Loucy (cell line): Measurements from ENCODE around the gene TJP2.

ENCODE experiments used
- H2AFZ ChIP-seq: fragments of 200-600 bp; sonication (generic); 2 replicates; pipeline ENCODE4 v1.6.0; 2016; ENCODE audit warnings: antibody characterized with exemption, mild to moderate bottlenecking, low read length, moderate library complexity
- H3F3A ChIP-seq: fragments of 200-600 bp; 2 replicates; pipeline ENCODE4 v1.6.0; 2016; ENCODE audit warnings: antibody characterized with exemption, low read depth, mild to moderate bottlenecking
- H3K27me3 ChIP-seq: fragments of 200-600 bp; sonication (generic); 2 replicates; pipeline ENCODE4 v1.6.1; 2014; ENCODE audit warnings: low read length, mild to moderate bottlenecking; ENCODE audit not compliant: insufficient read depth, poor library complexity, severe bottlenecking
- H3K36me3 ChIP-seq: fragments of 200-600 bp; sonication (generic); 2 replicates; pipeline ENCODE4 v1.6.1; 2016; ENCODE audit warnings: low read length; ENCODE audit not compliant: insufficient read depth
- H3K4me1 ChIP-seq: fragments of 200-600 bp; sonication (generic); 2 replicates; pipeline ENCODE4 v1.5.1; 2014; ENCODE audit warnings: low read length, mild to moderate bottlenecking; ENCODE audit not compliant: insufficient read depth, poor library complexity, severe bottlenecking
- H3K4me2 ChIP-seq: fragments of 200-600 bp; sonication (generic); 2 replicates; pipeline ENCODE4 v1.6.0; 2014; ENCODE audit warnings: antibody characterized with exemption, low read length, low read depth, mild to moderate bottlenecking; ENCODE audit not compliant: poor library complexity, severe bottlenecking
- H3K4me3 ChIP-seq: fragments of 200-600 bp; sonication (generic); 2 replicates; pipeline ENCODE4 v1.5.1; 2014; ENCODE audit warnings: low read length, mild to moderate bottlenecking, mixed read lengths; ENCODE audit not compliant: poor library complexity, severe bottlenecking
- H3K79me2 ChIP-seq: fragments of 200-600 bp; sonication (generic); 2 replicates; pipeline ENCODE4 v1.6.1; 2014; ENCODE audit warnings: low read length; ENCODE audit not compliant: insufficient read depth
- H3K9ac ChIP-seq: fragments of 200-600 bp; sonication (generic); 2 replicates; pipeline ENCODE4 v1.6.0; 2014; ENCODE audit warnings: mild to moderate bottlenecking, low read depth, low read length, moderate library complexity; ENCODE audit not compliant: poor library complexity, severe bottlenecking
- H3K9me2 ChIP-seq: fragments of 200-600 bp; sonication (generic); replicated peaks from 2 replicates; pipeline ENCODE4 v1.6.1; 2016; ENCODE audit warnings: low read depth, low read length, mixed read lengths
- H3K9me3 ChIP-seq: fragments of 200-600 bp; sonication (generic); 2 replicates; pipeline ENCODE4 v1.6.1; 2014; ENCODE audit warnings: mild to moderate bottlenecking, antibody characterized with exemption, low read length, low read depth; ENCODE audit not compliant: insufficient read depth
- H4K20me1 ChIP-seq: fragments of 200-600 bp; sonication (generic); 2 replicates; pipeline ENCODE4 v1.6.0; 2014; ENCODE audit warnings: antibody characterized with exemption, low read length, mild to moderate bottlenecking; ENCODE audit not compliant: insufficient read depth, poor library complexity, severe bottlenecking
- EZH2phosphoT487 ChIP-seq: fragments of 200-600 bp; IDR thresholded peaks from 2 replicates; pipeline ENCODE4 v1.6.1; 2018; ENCODE audit warnings: antibody characterized with exemption, mild to moderate bottlenecking, moderate library complexity, borderline replicate concordance
- TF ChIP-seq, protein P1 (sequence below): fragments of 200-600 bp; sonication (generic); conservative IDR thresholded peaks from 2 replicates; pipeline ENCODE4 v1.5.1; 2014; ENCODE audit warnings: mild to moderate bottlenecking, antibody characterized with exemption, low read length

Gene TJP2

DNA sequence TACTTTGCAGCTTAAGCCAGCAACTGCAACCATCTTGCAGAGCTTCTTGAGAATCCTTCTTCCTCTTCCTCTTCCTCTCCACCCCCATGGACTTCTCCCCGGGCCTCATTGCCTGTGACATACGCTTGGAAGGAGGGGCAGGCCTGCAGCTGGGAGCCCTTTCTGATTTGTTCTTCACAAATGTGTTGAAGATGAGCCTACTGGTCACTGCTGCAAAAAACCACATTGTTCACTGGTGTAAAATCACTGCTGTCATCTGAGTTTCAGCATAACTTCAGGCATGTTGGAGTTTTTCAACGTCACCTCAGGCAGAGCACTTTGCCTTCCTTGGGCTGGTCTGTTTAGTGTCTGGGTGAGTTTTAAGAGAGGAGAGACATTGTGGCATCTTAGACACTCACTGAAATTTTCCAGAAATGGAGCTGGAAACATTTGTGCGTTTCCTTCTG lies 7.9 kb downstream of the TJP2 start:
- no peak for TF ChIP-seq EZH2phosphoT487
- TF ChIP-seq, protein P1, sequence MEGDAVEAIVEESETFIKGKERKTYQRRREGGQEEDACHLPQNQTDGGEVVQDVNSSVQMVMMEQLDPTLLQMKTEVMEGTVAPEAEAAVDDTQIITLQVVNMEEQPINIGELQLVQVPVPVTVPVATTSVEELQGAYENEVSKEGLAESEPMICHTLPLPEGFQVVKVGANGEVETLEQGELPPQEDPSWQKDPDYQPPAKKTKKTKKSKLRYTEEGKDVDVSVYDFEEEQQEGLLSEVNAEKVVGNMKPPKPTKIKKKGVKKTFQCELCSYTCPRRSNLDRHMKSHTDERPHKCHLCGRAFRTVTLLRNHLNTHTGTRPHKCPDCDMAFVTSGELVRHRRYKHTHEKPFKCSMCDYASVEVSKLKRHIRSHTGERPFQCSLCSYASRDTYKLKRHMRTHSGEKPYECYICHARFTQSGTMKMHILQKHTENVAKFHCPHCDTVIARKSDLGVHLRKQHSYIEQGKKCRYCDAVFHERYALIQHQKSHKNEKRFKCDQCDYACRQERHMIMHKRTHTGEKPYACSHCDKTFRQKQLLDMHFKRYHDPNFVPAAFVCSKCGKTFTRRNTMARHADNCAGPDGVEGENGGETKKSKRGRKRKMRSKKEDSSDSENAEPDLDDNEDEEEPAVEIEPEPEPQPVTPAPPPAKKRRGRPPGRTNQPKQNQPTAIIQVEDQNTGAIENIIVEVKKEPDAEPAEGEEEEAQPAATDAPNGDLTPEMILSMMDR: no peak
- Histone ChIP-seq H3K36me3 (peaks cover 6% of the 10 kb centered on the region; the same call in 1 of the 2 replicates), H3K27me3 (no peaks in the 10 kb centered on the region), H2AFZ (no peak overlapping the region), H3K4me2 (peak overlapping the region; percentile 66), H3F3A (peaks cover 8% of the 10 kb centered on the region; the same call in 1 of the 2 replicates), H3K79me2 (peaks cover 94% of the 10 kb centered on the region), H3K9me2 (no peaks in the 10 kb centered on the region), H3K9me3 (no peaks in the 10 kb centered on the region), H3K4me1 (peaks cover 57% of the 10 kb centered on the region), H3K9ac (no peak overlapping the region), H4K20me1 (peaks cover 25% of the 10 kb centered on the region), H3K4me3 (no peak overlapping the region)

DNA sequence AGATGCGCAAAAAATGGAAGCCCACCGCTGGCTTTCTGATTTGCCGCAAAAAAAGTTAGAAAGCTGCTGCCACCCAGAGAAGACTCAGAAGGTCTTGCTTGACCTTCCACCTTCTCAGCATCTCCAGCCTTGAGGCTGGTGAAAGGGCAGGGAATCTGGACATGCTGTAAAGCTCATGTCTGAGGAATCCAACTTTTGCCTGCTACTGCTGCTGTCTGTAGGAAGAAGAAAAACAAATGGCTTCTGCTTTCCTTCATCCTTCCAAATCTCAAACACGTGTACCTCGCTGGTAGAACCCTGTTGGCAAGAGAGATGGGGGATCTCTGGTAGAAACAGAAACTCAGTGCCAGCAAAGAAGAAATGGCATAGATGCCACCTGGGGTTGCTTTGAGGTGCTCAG lies 10.2 kb downstream of the TJP2 start:
- Histone ChIP-seq H3K79me2 (peaks cover 98% of the 10 kb centered on the region), H3K36me3 (peaks cover 6% of the 10 kb centered on the region; the same call in 1 of the 2 replicates), H4K20me1 (peaks cover 8% of the 10 kb centered on the region), H3K9ac (no peak overlapping the region), H3K4me2 (no peak overlapping the region), H3K9me3 (no peaks in the 10 kb centered on the region), H3K9me2 (no peaks in the 10 kb centered on the region), H3K4me3 (no peak overlapping the region), H3K27me3 (no peaks in the 10 kb centered on the region), H2AFZ (no peak overlapping the region), H3K4me1 (peaks cover 48% of the 10 kb centered on the region), H3F3A (no peaks in the 10 kb centered on the region)
- no peak for TF ChIP-seq EZH2phosphoT487
- TF ChIP-seq, protein P1: no peak

DNA sequence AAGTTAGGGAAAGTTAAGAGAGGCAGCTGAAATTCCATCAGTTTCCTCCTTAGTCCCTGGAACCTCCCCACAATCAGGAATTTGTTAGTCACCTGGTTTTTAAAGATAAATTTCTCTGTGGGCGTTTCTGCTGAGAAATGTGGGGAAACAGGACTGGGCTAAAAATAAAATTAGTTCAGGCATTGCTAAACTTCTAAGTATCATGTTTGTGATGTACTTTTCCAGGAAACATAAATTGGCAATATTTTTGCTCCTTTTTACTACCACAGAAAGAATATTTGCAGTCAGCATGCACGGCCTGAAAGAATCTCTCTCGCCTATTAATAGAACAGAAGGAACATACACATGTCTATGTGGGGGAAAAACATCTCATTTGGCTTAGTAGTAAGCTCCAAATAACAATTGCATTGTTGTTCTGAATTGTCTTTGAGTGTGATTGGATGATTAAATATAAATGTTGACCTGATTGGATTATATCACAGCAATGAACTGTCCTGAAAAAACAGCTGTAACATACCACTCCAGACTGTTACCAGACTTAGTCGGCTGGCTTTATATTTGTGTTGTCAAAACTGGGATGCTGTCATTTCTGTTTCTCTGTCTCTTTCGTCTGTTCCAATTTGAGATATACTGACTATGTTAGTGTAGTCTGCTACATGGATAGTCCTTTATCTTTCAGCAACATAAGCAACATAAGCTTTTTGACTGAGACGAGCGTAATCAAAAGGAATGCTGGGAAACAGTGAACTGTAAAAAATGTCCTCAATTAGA lies 12.9 kb downstream of the TJP2 start:
- Histone ChIP-seq H3K27me3 (no peaks in the 10 kb centered on the region), H3K4me3 (no peak overlapping the region), H3K79me2 (peaks cover 94% of the 10 kb centered on the region), H3K4me1 (peaks cover 43% of the 10 kb centered on the region), H3K4me2 (no peak overlapping the region), H3K9me3 (no peaks in the 10 kb centered on the region), H4K20me1 (no peaks in the 10 kb centered on the region), H2AFZ (no peak overlapping the region), H3K9me2 (no peaks in the 10 kb centered on the region), H3K36me3 (peaks cover 6% of the 10 kb centered on the region; the same call in 1 of the 2 replicates), H3K9ac (no peak overlapping the region), H3F3A (no peaks in the 10 kb centered on the region)
- no peak for TF ChIP-seq EZH2phosphoT487
- TF ChIP-seq, protein P1: no peak
